GM06990 (cell line): ENCODE results near the gene KCND2.

ENCODE experiments used
- DNase-seq: peaks from one replicate; pipeline ENCODE4 v3.0.0-alpha.2; 2011; ENCODE audit not compliant: insufficient read length; ENCODE audit errors: extremely low read depth
- H3K27me3 ChIP-seq: replicated peaks from 2 replicates; pipeline ENCODE4 v1.6.0; 2011; ENCODE audit warnings: low read length; ENCODE audit not compliant: control insufficient read depth, insufficient read depth
- H3K36me3 ChIP-seq: 2 replicates; pipeline ENCODE4 v1.5.1; 2011; ENCODE audit warnings: low read length; ENCODE audit not compliant: control insufficient read depth, insufficient read depth
- H3K4me3 ChIP-seq: replicated peaks from 2 replicates; pipeline ENCODE4 v1.5.1; 2011; ENCODE audit warnings: low read depth, mild to moderate bottlenecking, control low read depth, low read length
- CTCF ChIP-seq: IDR thresholded peaks from 2 replicates; pipeline ENCODE4 v1.5.1; 2011; ENCODE audit warnings: low read length, control low read depth, mild to moderate bottlenecking, inconsistent platforms; ENCODE audit not compliant: insufficient read depth, poor library complexity, severe bottlenecking

KCND2 gene

GRCh38 chr7:120502132-120502531, 229.2 kb downstream of the KCND2 start:
- no peak for TF ChIP-seq CTCF
- Histone ChIP-seq H3K4me3 (no peak overlapping the region), H3K27me3 (no peaks in the 10 kb centered on the region), H3K36me3 (no peaks in the 10 kb centered on the region)
- no peak for DNase-seq

GRCh38 chr7:120502825-120503224, 229.8 kb downstream of the KCND2 start:
- DNase-seq, result no peak
- Histone ChIP-seq H3K36me3 (no peaks in the 10 kb centered on the region), H3K27me3 (no peaks in the 10 kb centered on the region), H3K4me3 (no peak overlapping the region)
- no peak for TF ChIP-seq CTCF

- DNase-seq, result no peak
- no peak for TF ChIP-seq CTCF
- no peak overlapping the region for H3K4me3 ChIP-seq
Observed at GRCh38 chr7:120504386-120504785, 231.4 kb downstream of the KCND2 start.

GRCh38 chr7:120505770-120506169, 232.8 kb downstream of the KCND2 start:
- no peak for TF ChIP-seq CTCF

More at GRCh38 chr7:120504386-120504785, 231.4 kb downstream of the KCND2 start:
- Histone ChIP-seq H3K27me3 (no peaks in the 10 kb centered on the region), H3K36me3 (no peaks in the 10 kb centered on the region)

GRCh38 chr7:120512701-120513100, 239.7 kb downstream of the KCND2 start:
- DNase-seq, result no peak
- no peaks in the 10 kb centered on the region for H3K27me3 ChIP-seq
- no peak overlapping the region for H3K4me3 ChIP-seq
- TF ChIP-seq CTCF, result no peak
- no peaks in the 10 kb centered on the region for H3K36me3 ChIP-seq

More at GRCh38 chr7:120505770-120506169, 232.8 kb downstream of the KCND2 start:
- DNase-seq, result no peak
- Histone ChIP-seq H3K27me3 (no peaks in the 10 kb centered on the region), H3K4me3 (no peak overlapping the region), H3K36me3 (no peaks in the 10 kb centered on the region)

GRCh38 chr7:120519224-120519623, 246.2 kb downstream of the KCND2 start:
- no peak for TF ChIP-seq CTCF
- DNase-seq, result no peak
- Histone ChIP-seq H3K36me3 (no peaks in the 10 kb centered on the region), H3K4me3 (no peak overlapping the region), H3K27me3 (no peaks in the 10 kb centered on the region)
